K562 (cell line): ENCODE measurements around the gene HPX. TPM values are rescaled to one million over a fixed set of nuclear protein-coding genes. Genes with fewer than 3 reads are reported as not detected.
A peak's percentile ranks its signal among the peaks of the same experiment; 100 is the strongest.

ENCODE experiments used
- ATAC-seq: fragments of 200-7000 bp; cut with Tn5 transposase; 3 replicates; pipeline ENCODE4 v1.9.1; 2020; ENCODE audit warnings: moderate library complexity
- BruUV-seq: library from RNA; stranded (reverse); fragments of 400-500 nt; replicated peaks from 2 replicates; lab custom pipeline; 2021; lab: Mats Ljungman, UMichigan
- CTCF ChIA-PET: fragments of 300-600 bp; formaldehyde crosslinking; extraction: SDS; loops from one replicate; lab custom pipeline; 2021; ENCODE audit warnings: low intra/inter-chr PET ratio; lab: Yijun Ruan, JAX
- POLR2A ChIA-PET: fragments of 300-600, 350-650 bp; sonication (Branson Sonifier 250); formaldehyde crosslinking; extraction: SDS; loops from one replicate; lab custom pipeline; 2021; ENCODE audit warnings: antibody characterized with exemption, inconsistent platforms; lab: Yijun Ruan, JAX
- DNase-seq, 4 experiments: peaks; one replicate each; pipeline versions ENCODE4 v3.0.0 to v3.0.0-alpha.2; 2011 to 2018; ENCODE audit warnings: low spot score in 3 of 4, mixed read lengths in 3 of 4; ENCODE audit errors: extremely low read depth in 1 of 4
- FAIRE-seq: peaks from 2 replicates; lab custom pipeline; 2011; peaks lifted over from hg19 to GRCh38; lab: Jason Lieb, UNC
- H2AFZ ChIP-seq: 2 replicates; pipeline ENCODE4 v1.6.0; 2011; ENCODE audit warnings: low read depth, low read length, control low read depth, inconsistent platforms
- H3K27ac ChIP-seq: fragments of 200-600 bp; 3 replicates; pipeline ENCODE4 v1.8.0; 2011; ENCODE audit warnings: low read depth, mild to moderate bottlenecking, control low read depth, inconsistent platforms, low read length, moderate library complexity, mixed read lengths; ENCODE audit errors: extremely low read depth
- H3K27me3 ChIP-seq, 2 experiments: fragments of 300-600 bp in 1 of 2; 2 replicates in 1 of 2; 3 replicates in 1 of 2; pipeline versions ENCODE4 v1.6.0 to v1.8.0; 2011; ENCODE audit warnings: inconsistent platforms in 2 of 2, low read length in 2 of 2, mild to moderate bottlenecking in 1 of 2, mixed read lengths in 1 of 2, moderate library complexity in 1 of 2; ENCODE audit not compliant: control insufficient read depth in 2 of 2, insufficient read depth in 2 of 2
- H3K36me3 ChIP-seq: fragments of 300-600 bp; 3 replicates; pipeline ENCODE4 v1.8.0; 2011; ENCODE audit warnings: mild to moderate bottlenecking, low read length, inconsistent platforms; ENCODE audit not compliant: control insufficient read depth, insufficient read depth
- H3K4me1 ChIP-seq, 2 experiments: fragments of 200-600 bp in 1 of 2; replicated peaks in 1 of 2; 2 replicates in 1 of 2; 3 replicates in 1 of 2; pipeline versions ENCODE4 v1.5.1 to v1.8.0; 2011; ENCODE audit warnings: inconsistent platforms in 2 of 2, low read length in 2 of 2, mild to moderate bottlenecking in 1 of 2, mixed read lengths in 1 of 2, moderate library complexity in 1 of 2; ENCODE audit not compliant: control insufficient read depth in 2 of 2, insufficient read depth in 2 of 2
- H3K4me2 ChIP-seq: 2 replicates; pipeline ENCODE4 v1.6.1; 2011; ENCODE audit warnings: low read length, control low read depth, inconsistent platforms, mixed read lengths; ENCODE audit not compliant: insufficient read depth
- H3K4me3 ChIP-seq: fragments of 200-600 bp; sonication (generic), shearing (Covaris generic); 2 replicates; pipeline ENCODE4 v1.5.1; 2016; ENCODE audit warnings: control low read depth, inconsistent platforms
- H3K79me2 ChIP-seq: fragments of 200-600 bp; 3 replicates; pipeline ENCODE4 v1.8.0; 2011; ENCODE audit warnings: low read length, inconsistent platforms; ENCODE audit not compliant: control insufficient read depth, insufficient read depth
- H3K9ac ChIP-seq, 2 experiments: 2 replicates each; pipeline versions ENCODE4 v1.6.0 to v1.6.1; 2011; ENCODE audit warnings: low read depth in 2 of 2, low read length in 2 of 2, control low read depth in 1 of 2, inconsistent platforms in 1 of 2, mild to moderate bottlenecking in 1 of 2, mixed read lengths in 1 of 2; ENCODE audit not compliant: insufficient read depth in 1 of 2
- H3K9me1 ChIP-seq: one replicate; pipeline ENCODE4 v1.6.0; 2011; ENCODE audit warnings: inconsistent platforms, mild to moderate bottlenecking, low read length, moderate library complexity; ENCODE audit not compliant: control insufficient read depth, insufficient read depth
- H3K9me3 ChIP-seq: replicated peaks from 2 replicates; pipeline ENCODE4 v1.5.1; 2011; ENCODE audit warnings: low read depth, low read length, inconsistent platforms; ENCODE audit not compliant: control insufficient read depth, insufficient read depth
- H4K20me1 ChIP-seq: replicated peaks from 2 replicates; pipeline ENCODE4 v1.6.1; 2011; ENCODE audit warnings: low read length, inconsistent platforms, mixed read lengths; ENCODE audit not compliant: control insufficient read depth, insufficient read depth
- ARID1B ChIP-seq: fragments of 450-650 bp; IDR thresholded peaks from 2 replicates; pipeline ENCODE4 v1.6.1; 2016; ENCODE audit warnings: antibody characterized with exemption, mild to moderate bottlenecking, inconsistent platforms
- HDAC3 ChIP-seq: fragments of 450-650 bp; IDR thresholded peaks from 2 replicates; pipeline ENCODE4 v1.6.1; 2018; ENCODE audit warnings: borderline replicate concordance, mild to moderate bottlenecking, moderate library complexity; ENCODE audit not compliant: partially characterized antibody
- MXI1 ChIP-seq: IDR thresholded peaks from 2 replicates; pipeline ENCODE4 v1.6.1; 2011; ENCODE audit warnings: low read depth, mild to moderate bottlenecking, improper control_type of control experiment, low read length
- RAD51 ChIP-seq: fragments of 450-650 bp; IDR thresholded peaks from 2 replicates; pipeline ENCODE4 v1.7.1; 2016; ENCODE audit warnings: low read depth, mild to moderate bottlenecking, borderline replicate concordance
- TOE1 ChIP-seq, 2 experiments: fragments of 450-650 bp in 1 of 2; sonication (generic) in 1 of 2; formaldehyde crosslinking in 1 of 2; IDR thresholded peaks; 2 replicates each; pipeline versions ENCODE4 v1.7.1 to v1.8.0; 2016 to 2022; ENCODE audit warnings: borderline replicate concordance in 2 of 2, mild to moderate bottlenecking in 2 of 2, antibody characterized with exemption in 1 of 2, inconsistent platforms in 1 of 2, low read depth in 1 of 2, missing genetic modification reagents in 1 of 2, moderate library complexity in 1 of 2
- USF2 ChIP-seq: sonication (generic); formaldehyde crosslinking; IDR thresholded peaks from 2 replicates; pipeline ENCODE4 v1.5.0; 2020; ENCODE audit warnings: missing genetic modification reagents
- ZFX ChIP-seq: sonication (generic); formaldehyde crosslinking; IDR thresholded peaks from 2 replicates; pipeline ENCODE4 v1.8.0; 2022; ENCODE audit warnings: mild to moderate bottlenecking, missing genetic modification reagents, moderate library complexity
- ZNF408 ChIP-seq: fragments of 250-450 bp; sonication (Bioruptor Pico); IDR thresholded peaks from 2 replicates; pipeline ENCODE4 v1.4.0; 2020; ENCODE audit warnings: low read depth, mild to moderate bottlenecking, moderate library complexity
- ZNF668 ChIP-seq: fragments of 250-450 bp; sonication (Bioruptor Pico); IDR thresholded peaks from 2 replicates; pipeline ENCODE4 v1.8.0; 2022; ENCODE audit warnings: mild to moderate bottlenecking, inconsistent platforms
- WGBS: fragments of 100-300 bp; shearing (Covaris generic); methylation state at CpG from one replicate; pipeline ENCODE4 v1.1.6; 2016; ENCODE audit warnings: low coverage, mixed read lengths; ENCODE audit not compliant: insufficient coverage; ENCODE audit errors: missing lambda C conversion rate; 5-methylcytosine and 5-hydroxymethylcytosine counted together
- in situ Hi-C: fragments of 300-500 bp; cut with MboI; formaldehyde crosslinking; loops from 4 replicates; pipeline ENCODE4 v1.15.0; 2018; ENCODE audit warnings: inconsistent platforms, mixed read lengths
- intact Hi-C: fragments of 100-400 bp; cut with micrococcal nuclease; formaldehyde crosslinking; loops from 2 replicates; pipeline ENCODE4 v1.14.2; 2022
- polyA plus RNA-seq, 8 experiments: library from polyadenylated mRNA; depleted of rRNA in 4 of 8; stranded (reverse) in 5 of 8; unstranded in 3 of 8; fragments of >200 nt; fragmentation: Nextera tagmentation in 2 of 8; fragmentation: Illumina TruSeq in 1 of 8; extraction: Ambion mirVana in 2 of 8; extraction: Trizol in 1 of 8; gene quantifications; 2 replicates each; pipeline versions ENCODE4 v1.2.1 to v1.2.3, GENCODE V29; 2011 to 2014; ENCODE audit warnings: inconsistent platforms in 1 of 8, missing spikeins in 1 of 8
- total RNA-seq, 7 experiments: library from RNA; depleted of rRNA in 6 of 7; stranded (reverse); fragments of >200 nt in 6 of 7; fragmentation: Illumina TruSeq in 2 of 7; extraction: Trizol in 2 of 7; gene quantifications; 2 replicates each; pipeline versions ENCODE4 v1.2.1 to v1.2.3, GENCODE V29; 2011 to 2021; ENCODE audit warnings: low replicate concordance in 1 of 7
- TF ChIP-seq, protein P1 (sequence below): fragments of 450-650 bp; formaldehyde crosslinking; IDR thresholded peaks from 2 replicates; pipeline ENCODE4 v1.4.0; 2020; ENCODE audit warnings: mild to moderate bottlenecking, mixed read lengths
- TF ChIP-seq, protein P2 (sequence below): sonication (generic); formaldehyde crosslinking; IDR thresholded peaks from 2 replicates; pipeline ENCODE4 v1.9.0; 2022; ENCODE audit warnings: mild to moderate bottlenecking, missing genetic modification reagents

HPX gene
- total and polyA plus RNA-seq, 9 of the 15 experiments (the other 6 are each of a cell fraction or from before 2014, with no cell fraction given) = 0.12 to 1.2 (median 0.49) TPM; not detected in 1

DNA sequence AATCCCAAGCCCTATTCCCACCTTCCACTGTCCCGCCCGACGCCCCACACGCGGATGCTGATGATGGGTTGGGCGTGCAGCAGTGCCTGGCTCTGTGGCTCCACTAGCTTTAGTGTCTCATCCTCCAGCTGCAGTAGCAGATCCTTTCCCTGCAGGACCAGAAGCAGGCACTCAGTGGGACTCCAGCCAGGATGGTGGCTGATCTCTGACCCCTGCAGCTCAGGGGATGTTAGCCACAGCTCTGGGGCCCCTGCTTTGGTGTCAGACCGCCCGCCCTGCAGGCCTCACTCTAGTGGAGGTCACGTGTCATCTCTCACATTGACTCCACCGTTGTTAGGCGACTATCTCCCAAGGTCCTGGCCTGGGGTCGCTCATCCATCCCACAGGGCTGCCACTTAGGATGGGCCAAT is 38.7 kb downstream of the HPX start:
- 6% methylated on average over 12 of the region's 12 CpGs for WGBS
- H3K9ac ChIP-seq = 0 out of 4 replicates have a peak overlapping the region, but pooled peaks of 1 of the 2 experiments have one; percentile 31
- peak; percentile 39 for ATAC-seq
- no peak overlapping the region for H3K4me2 ChIP-seq
- peaks cover 25 to 64% of the 10 kb centered on the region in 2 experiments; a peak in 4 of 5 replicates for H3K27me3 ChIP-seq
- intact Hi-C loops (no loop called here), in situ Hi-C loops (no loop called here)
- no peaks in the 10 kb centered on the region for H3K9me3 ChIP-seq
- FAIRE-seq = no peak
- no peak overlapping the region for H3K4me3 ChIP-seq
- H3K9me1 ChIP-seq = no peaks in the 10 kb centered on the region
- H3K27ac ChIP-seq = no peak overlapping the region
- ChIA-PET POLR2A (interaction anchor here (0.7 to 1.1 kb wide), 2 partner anchors 53 to 71 kb away, joined by 3 read pairs; no protein-coding TSS in a partner anchor), CTCF (no interaction called here)
- 0 out of 2 replicates have a peak, but pooled peaks cover 3% of the 10 kb centered on the region for H4K20me1 ChIP-seq
- TF ChIP-seq, protein P1, sequence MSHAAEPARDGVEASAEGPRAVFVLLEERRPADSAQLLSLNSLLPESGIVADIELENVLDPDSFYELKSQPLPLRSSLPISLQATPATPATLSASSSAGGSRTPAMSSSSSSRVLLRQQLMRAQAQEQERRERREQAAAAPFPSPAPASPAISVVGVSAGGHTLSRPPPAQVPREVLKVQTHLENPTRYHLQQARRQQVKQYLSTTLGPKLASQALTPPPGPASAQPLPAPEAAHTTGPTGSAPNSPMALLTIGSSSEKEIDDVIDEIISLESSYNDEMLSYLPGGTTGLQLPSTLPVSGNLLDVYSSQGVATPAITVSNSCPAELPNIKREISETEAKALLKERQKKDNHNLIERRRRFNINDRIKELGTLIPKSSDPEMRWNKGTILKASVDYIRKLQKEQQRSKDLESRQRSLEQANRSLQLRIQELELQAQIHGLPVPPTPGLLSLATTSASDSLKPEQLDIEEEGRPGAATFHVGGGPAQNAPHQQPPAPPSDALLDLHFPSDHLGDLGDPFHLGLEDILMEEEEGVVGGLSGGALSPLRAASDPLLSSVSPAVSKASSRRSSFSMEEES (CRISPR knock-in tag) = peak; percentile 86
- TF ChIP-seq USF2 (CRISPR knock-in tag) = peak; percentile 66
- no peak for TF ChIP-seq ARID1B
- no peak for TF ChIP-seq MXI1
- TF ChIP-seq TOE1 (IDR thresholded peaks at IDR 0.05; ENCODE audit: borderline replicate concordance) = peak; percentile 43; the same call in 1 of the 2 replicates
- no peak for TF ChIP-seq TOE1 (CRISPR knock-in tag; IDR thresholded peaks at IDR 0.05; ENCODE audit: borderline replicate concordance, low read depth)
- no peak for TF ChIP-seq ZNF408 (CRISPR knock-in tag)
- TF ChIP-seq HDAC3 = no peak
- TF ChIP-seq, protein P2, sequence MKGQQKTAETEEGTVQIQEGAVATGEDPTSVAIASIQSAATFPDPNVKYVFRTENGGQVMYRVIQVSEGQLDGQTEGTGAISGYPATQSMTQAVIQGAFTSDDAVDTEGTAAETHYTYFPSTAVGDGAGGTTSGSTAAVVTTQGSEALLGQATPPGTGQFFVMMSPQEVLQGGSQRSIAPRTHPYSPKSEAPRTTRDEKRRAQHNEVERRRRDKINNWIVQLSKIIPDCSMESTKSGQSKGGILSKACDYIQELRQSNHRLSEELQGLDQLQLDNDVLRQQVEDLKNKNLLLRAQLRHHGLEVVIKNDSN (CRISPR knock-in tag) = peak; percentile 67
- no peak for TF ChIP-seq ZFX (CRISPR knock-in tag)
- no peak for TF ChIP-seq ZNF668 (CRISPR knock-in tag)
- peak; percentile 72 for TF ChIP-seq RAD51
- H3K79me2 ChIP-seq = no peaks in the 10 kb centered on the region
- DNase-seq = peak in 1 of 4 experiments; percentile 23
- no peak overlapping the region for H2AFZ ChIP-seq
- H3K36me3 ChIP-seq = no peaks in the 10 kb centered on the region
- no TSS peak for BruUV-seq
- H3K4me1 ChIP-seq = peaks cover 0 to 7% of the 10 kb centered on the region in 2 experiments; a peak in 3 of 5 replicates
